LNCaP clone FGC (cell line): ENCODE measurements around the gene RBFOX2.
A peak's percentile ranks its signal among the peaks of the same experiment; 100 is the strongest.
"Not testable (repeated sequence)": the region's sequence is repeated elsewhere in the genome, so short reads cannot be mapped to it uniquely, and the experiment has no call there.

ENCODE experiments used
- DNase-seq: peaks from one replicate; pipeline ENCODE4 v3.0.0-alpha.2; 2011; ENCODE audit warnings: low read depth
- H3K4me3 ChIP-seq: 2 replicates; pipeline ENCODE4 v1.5.1; 2011; ENCODE audit warnings: mild to moderate bottlenecking, low read depth, low read length, control low read depth
- CTCF ChIP-seq: IDR thresholded peaks from 2 replicates; pipeline ENCODE4 v1.5.1; 2012; ENCODE audit warnings: mild to moderate bottlenecking; ENCODE audit not compliant: control insufficient read depth, insufficient read depth; ENCODE audit errors: extremely low read depth

RBFOX2 gene, protein sequence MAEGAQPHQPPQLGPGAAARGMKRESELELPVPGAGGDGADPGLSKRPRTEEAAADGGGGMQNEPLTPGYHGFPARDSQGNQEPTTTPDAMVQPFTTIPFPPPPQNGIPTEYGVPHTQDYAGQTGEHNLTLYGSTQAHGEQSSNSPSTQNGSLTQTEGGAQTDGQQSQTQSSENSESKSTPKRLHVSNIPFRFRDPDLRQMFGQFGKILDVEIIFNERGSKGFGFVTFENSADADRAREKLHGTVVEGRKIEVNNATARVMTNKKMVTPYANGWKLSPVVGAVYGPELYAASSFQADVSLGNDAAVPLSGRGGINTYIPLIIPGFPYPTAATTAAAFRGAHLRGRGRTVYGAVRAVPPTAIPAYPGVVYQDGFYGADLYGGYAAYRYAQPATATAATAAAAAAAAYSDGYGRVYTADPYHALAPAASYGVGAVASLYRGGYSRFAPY

GRCh38 chr22:36028646-36029405, at the start of gene RBFOX2:
Gene RBFOX2, minus strand, starts transcription at chr22:36028824. Its CDS starts 399 bp downstream, at chr22:36028425.
- DNase-seq, result peak; percentile 75
- H3K4me3 ChIP-seq, result peak within 1 kb of the TSS; percentile 80
- TF ChIP-seq CTCF, result no peak

DNA sequence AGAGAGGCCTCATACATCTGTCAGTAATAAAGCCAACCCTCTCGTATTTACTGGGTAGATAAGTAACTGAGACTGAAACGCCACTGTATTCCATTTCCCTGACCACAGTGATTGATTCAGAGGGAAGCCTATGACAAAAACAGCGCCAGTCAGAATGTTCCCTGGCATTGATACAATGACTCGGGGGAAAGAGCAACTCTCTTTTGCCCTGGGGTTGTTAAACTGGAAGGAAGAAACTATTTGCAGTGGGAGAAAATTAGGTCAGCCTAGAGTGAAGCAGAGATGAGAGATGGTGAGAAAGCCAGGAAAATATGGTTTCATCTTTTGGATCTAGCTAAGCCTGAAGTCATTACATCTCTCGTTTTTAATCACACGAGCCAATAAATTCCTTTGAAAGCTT, 48.6 kb upstream of the RBFOX2 start:
- TF ChIP-seq CTCF, result no peak
- DNase-seq, result no peak
- no peak overlapping the region for H3K4me3 ChIP-seq

DNA sequence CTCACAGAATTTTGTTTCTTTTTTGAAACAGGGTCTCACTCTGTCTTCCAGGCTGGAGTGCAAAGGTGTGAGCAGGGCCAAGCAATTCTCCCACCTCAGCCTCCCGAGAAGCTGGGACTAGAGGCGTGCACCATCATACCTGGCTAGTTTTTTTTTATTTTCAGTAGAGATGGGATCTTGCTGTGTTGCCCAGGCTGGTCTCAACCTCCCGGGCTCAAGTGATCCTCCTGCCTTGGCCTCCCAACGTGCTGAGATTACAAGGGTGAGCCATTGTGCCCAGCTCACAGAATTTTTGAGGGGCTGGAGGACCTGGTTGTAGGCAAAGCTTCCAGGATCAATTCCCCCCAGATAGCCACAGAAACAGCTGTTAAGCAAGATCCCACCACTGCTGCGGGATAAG, 47.1 kb upstream of the RBFOX2 start:
- H3K4me3 ChIP-seq, result no peak overlapping the region
- no peak for DNase-seq
- TF ChIP-seq CTCF, result no peak

DNA sequence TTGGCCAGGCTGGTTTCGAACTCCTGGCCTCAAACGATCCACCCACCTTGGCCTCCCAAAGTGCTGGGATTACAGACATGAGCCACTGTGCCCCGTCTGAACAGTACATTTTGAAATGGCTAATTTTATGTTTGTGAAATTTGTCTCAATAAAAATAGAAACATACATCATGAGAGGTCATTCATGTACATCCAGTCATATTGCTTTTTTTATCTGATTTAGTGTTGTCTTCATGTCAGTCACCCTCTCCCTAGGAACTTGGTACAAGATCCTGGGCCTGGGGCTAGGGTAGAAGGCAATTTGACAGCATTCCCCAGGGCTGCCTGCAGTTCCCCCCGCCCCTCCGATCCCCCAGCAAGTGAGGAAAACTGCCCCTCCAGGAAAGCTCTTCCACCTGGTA, 46.6 kb upstream of the RBFOX2 start:
- no peak for TF ChIP-seq CTCF
- no peak for DNase-seq
- no peak overlapping the region for H3K4me3 ChIP-seq

DNA sequence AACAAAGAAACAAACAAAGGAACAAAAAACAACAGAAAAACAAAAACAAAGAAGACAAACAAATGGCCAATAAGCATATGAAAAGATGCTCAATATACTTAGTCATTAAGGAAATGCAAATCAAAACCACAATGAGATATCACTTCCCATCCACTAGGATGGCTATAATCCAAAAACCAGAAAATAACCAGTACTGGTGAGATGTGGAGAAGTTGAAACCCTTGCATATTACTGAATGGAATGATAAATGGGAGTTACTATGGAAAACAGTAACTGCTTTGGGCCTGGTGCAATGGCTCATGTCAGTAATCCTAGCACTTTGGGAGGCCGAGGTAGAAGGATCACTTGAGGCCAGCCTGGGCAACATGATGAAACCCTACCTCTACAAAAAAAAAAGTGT, 44.9 kb upstream of the RBFOX2 start:
- no peak overlapping the region for H3K4me3 ChIP-seq
- no peak for TF ChIP-seq CTCF
- DNase-seq, result no peak

DNA sequence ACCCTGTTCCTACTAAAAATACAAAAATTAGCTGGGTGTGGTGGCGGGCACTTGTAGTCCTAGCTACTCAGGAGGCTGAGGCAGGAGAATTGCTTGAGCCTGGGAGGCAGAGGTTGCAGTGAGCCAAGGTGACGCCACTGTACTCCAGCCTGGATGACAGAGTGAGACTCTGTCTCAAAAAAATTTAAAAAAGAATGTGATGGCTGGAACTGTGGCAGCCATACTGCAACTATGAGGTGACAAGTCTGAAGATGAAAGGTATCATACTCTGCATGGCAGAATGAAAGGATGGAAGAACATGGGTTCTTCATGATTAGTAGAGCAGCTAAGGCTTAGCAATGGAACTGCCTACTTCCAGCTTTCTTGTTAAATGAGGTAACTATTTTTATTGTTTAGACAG, 42.0 kb upstream of the RBFOX2 start:
- DNase-seq, result not testable (repeated sequence)

DNA sequence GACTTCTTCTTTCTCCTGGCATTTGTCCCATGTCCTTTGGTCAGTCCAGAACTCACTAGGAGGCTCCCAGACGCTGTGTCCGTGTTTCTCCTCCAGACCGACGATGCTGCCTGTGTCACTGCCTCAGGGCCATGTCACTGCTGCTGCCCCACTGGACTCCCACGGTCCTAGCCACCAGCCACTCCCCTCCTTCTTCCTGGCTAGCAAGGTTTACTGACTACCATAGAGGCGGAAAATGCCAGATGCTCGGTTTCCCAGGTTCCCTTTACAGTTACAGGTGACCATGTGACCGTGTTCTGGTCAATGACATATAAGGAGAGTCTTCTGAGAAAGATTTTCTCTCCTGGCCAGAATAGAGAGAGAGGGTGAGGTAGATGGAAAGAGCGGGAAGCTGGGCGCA, 40.7 kb upstream of the RBFOX2 start:
- no peak for TF ChIP-seq CTCF
- DNase-seq, result no peak

More for the DNA sequence above, 42.0 kb upstream of the RBFOX2 start:
- not testable (repeated sequence) for H3K4me3 ChIP-seq

More for the DNA sequence above, 40.7 kb upstream of the RBFOX2 start:
- no peak overlapping the region for H3K4me3 ChIP-seq
